ENCODE data around the gene DIP2C.

- TF ChIP-seq CTCF (IDR thresholded peaks at IDR 0.05) = no peak
- no peak for TF ChIP-seq POLR2AphosphoS5 (IDR thresholded peaks at IDR 0.05)
- TF ChIP-seq POLR2A (IDR thresholded peaks at IDR 0.05) = no peak
Measured at GRCh38 chr10:420154-421121, 269.0 kb downstream of the DIP2C start.

All from prostate gland (tissue), 2 donors.